Activated naive CD8-positive, alpha-beta T cell treated with anti-CD3 and anti-CD28 coated beads, Interleukin-2, amount 10 ng/mL, durations not matched to agents 7 days and 5 days (primary cell): ENCODE measurements around the gene CHSY1. TPM values are rescaled to one million over a fixed set of nuclear protein-coding genes. Genes with fewer than 3 reads are reported as not detected.
"Not testable (repeated sequence)": the region's sequence is repeated elsewhere in the genome, so short reads cannot be mapped to it uniquely, and the experiment has no call there.

ENCODE experiments used
- ATAC-seq: fragments of 150-1000 bp; cut with Tn5 transposase; one replicate; pipeline ENCODE4 v1.10.0; 2021; ENCODE audit warnings: low read depth, moderate library complexity
- POLR2A ChIA-PET: fragments of 350-600 bp; sonication (Branson Sonifier 250); formaldehyde crosslinking; loops from one replicate; lab custom pipeline; 2021; ENCODE audit warnings: antibody characterized with exemption; lab: Charles Lee
- DNase-seq: peaks from one replicate; pipeline ENCODE4 v3.0.0; 2021
- H3K27ac Mint-ChIP-seq: one replicate; pipeline ENCODE4 v1.8.0; 2022; ENCODE audit warnings: mild to moderate bottlenecking, mixed read lengths
- H3K27me3 Mint-ChIP-seq: one replicate; pipeline ENCODE4 v1.8.0; 2022; ENCODE audit warnings: mild to moderate bottlenecking, moderate library complexity, mixed read lengths
- H3K36me3 Mint-ChIP-seq: one replicate; pipeline ENCODE4 v1.8.0; 2021; ENCODE audit warnings: mild to moderate bottlenecking, mixed read lengths
- H3K4me1 Mint-ChIP-seq: one replicate; pipeline ENCODE4 v1.8.0; 2021; ENCODE audit warnings: mixed read lengths
- H3K4me3 Mint-ChIP-seq: one replicate; pipeline ENCODE4 v1.8.0; 2022; ENCODE audit warnings: mild to moderate bottlenecking, moderate library complexity, mixed read lengths
- H3K9me3 Mint-ChIP-seq: one replicate; pipeline ENCODE4 v1.8.0; 2021; ENCODE audit warnings: mixed read lengths
- total RNA-seq, 2 experiments: library from RNA; stranded (reverse); gene quantifications; one replicate each; pipeline ENCODE4 v1.2.3, GENCODE V29; 2021

Gene CHSY1
- 10 to 100 TPM; 37.0 to 37.8 TPM for total RNA-seq

GRCh38 chr15:101251830-101252820 is at the start of gene CHSY1:
Gene CHSY1 (minus strand): TSS chr15:101252048. CDS start chr15:101251456, 592 bp downstream.
- H3K4me1 Mint-ChIP-seq, result peaks cover 54% of the 10 kb centered on the region
- H3K4me3 Mint-ChIP-seq, result peak within 1 kb of the TSS; percentile 98
- POLR2A ChIA-PET, result interaction anchor here (0.6 to 2.4 kb wide), 25 partner anchors 10 to 910 kb away, joined by 3 to 22 read pairs (median 5); partner anchors contain the start of gene SNRPA1
- peak within 1 kb of the TSS; percentile 96 for H3K27ac Mint-ChIP-seq
- ATAC-seq (peak; percentile 83), DNase-seq (peak; percentile 95)
- H3K36me3 Mint-ChIP-seq, result peaks cover 21% of the 10 kb centered on the region
- H3K9me3 Mint-ChIP-seq, result no peaks in the 10 kb centered on the region
- no peaks in the 10 kb centered on the region for H3K27me3 Mint-ChIP-seq

- Mint-ChIP-seq H3K27me3 (no peaks in the 10 kb centered on the region), H3K36me3 (peaks cover 13% of the 10 kb centered on the region)
These were observed 44.9 kb upstream of the CHSY1 start for GRCh38 chr15:101296418-101297405.

DNA sequence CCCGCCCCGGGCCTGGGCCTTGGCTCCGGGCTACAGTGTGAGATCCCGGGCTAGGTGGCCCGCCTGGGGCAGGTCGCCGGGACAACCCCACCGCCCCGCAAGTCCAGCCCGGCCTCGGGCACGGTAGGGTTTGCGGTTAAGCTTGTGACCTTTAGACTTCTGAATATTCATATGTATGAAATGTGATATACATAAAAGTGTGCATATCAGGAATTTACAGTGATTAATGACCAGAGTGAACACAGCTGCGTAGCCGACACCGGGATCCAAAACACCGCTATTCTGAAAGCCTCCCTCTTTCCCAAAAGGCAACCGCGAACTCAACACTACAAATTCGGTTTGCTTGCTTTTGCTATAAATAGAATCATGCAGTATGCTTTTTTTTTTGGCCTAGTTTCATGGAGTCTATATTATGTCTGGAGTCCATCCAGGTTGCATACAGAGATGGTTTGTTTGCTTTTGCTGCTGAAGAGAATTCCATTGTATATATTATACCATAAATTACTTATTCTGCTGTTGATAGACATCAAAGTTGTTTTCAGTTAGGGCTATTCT is 43.8 kb upstream of the CHSY1 start:
- peaks cover 13% of the 10 kb centered on the region for H3K36me3 Mint-ChIP-seq
- peak overlapping the region; percentile 91 for H3K4me3 Mint-ChIP-seq
- peaks cover 36% of the 10 kb centered on the region for H3K4me1 Mint-ChIP-seq
- peak overlapping the region; percentile 81 for H3K27ac Mint-ChIP-seq
- no peaks in the 10 kb centered on the region for H3K27me3 Mint-ChIP-seq
- DNase-seq, result no peak
- no peaks in the 10 kb centered on the region for H3K9me3 Mint-ChIP-seq
- no peak for ATAC-seq
- POLR2A ChIA-PET, result interaction anchor here (1.0 to 4.1 kb wide), 18 partner anchors 9 to 693 kb away, joined by 3 to 29 read pairs (median 6); partner anchors contain the start of genes ASB7, CHSY1, LINS1 and TARS3

More at GRCh38 chr15:101296418-101297405, 44.9 kb upstream of the CHSY1 start:
- ATAC-seq (no peak), DNase-seq (no peak)
- peaks cover 31% of the 10 kb centered on the region for H3K4me1 Mint-ChIP-seq
- peak overlapping the region; percentile 81 for H3K27ac Mint-ChIP-seq
- no peaks in the 10 kb centered on the region for H3K9me3 Mint-ChIP-seq
- POLR2A ChIA-PET, result interaction anchor here (0.6 to 4.1 kb wide), 3 partner anchors 24 to 350 kb away, joined by 3 to 29 read pairs (median 4); no protein-coding TSS in a partner anchor
- peak overlapping the region; percentile 91 for H3K4me3 Mint-ChIP-seq

GRCh38 chr15:101294731-101295606 is 43.1 kb upstream of the CHSY1 start, which contains the start of gene SNRPA1:
Gene SNRPA1 (minus strand): TSS chr15:101295248. CDS start chr15:101295178, 70 bp downstream.
- Mint-ChIP-seq H3K36me3 (peaks cover 15% of the 10 kb centered on the region), H3K4me1 (peaks cover 40% of the 10 kb centered on the region), H3K27me3 (no peaks in the 10 kb centered on the region), H3K27ac (peak within 1 kb of the TSS; percentile 89), H3K4me3 (peak within 1 kb of the TSS; percentile 91), H3K9me3 (no peaks in the 10 kb centered on the region)
- POLR2A ChIA-PET, result interaction anchor here (0.6 to 4.1 kb wide), 25 partner anchors 8 to 693 kb away, joined by 3 to 29 read pairs (median 5); partner anchors contain the start of genes ASB7, CHSY1, LINS1 and TARS3
- peak; percentile 84 for ATAC-seq
- DNase-seq, result peak; percentile 98

DNA sequence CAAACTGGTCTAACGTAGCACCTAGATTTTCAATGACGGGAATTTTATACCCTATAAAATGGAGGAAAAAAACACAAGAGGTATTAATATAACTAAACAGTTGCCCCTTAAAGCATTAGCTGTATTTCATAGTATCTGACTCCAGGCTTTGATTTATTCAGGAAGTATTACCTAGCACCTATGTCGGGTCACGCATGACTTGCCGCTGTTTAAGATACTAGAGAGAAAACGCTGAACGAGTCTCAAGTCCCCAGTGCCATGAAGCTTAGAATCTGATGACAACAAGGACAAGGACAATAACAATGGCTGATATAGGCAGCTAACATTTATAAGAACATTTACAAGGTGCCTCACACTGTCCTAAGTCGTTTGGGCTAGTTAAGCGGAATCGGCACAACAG is 41.3 kb upstream of the CHSY1 start:
- Mint-ChIP-seq H3K27ac (peak overlapping the region; percentile 89), H3K9me3 (no peaks in the 10 kb centered on the region), H3K27me3 (no peaks in the 10 kb centered on the region), H3K4me1 (peaks cover 44% of the 10 kb centered on the region), H3K4me3 (peak overlapping the region; percentile 91), H3K36me3 (peaks cover 22% of the 10 kb centered on the region)
- POLR2A ChIA-PET, result interaction anchor here (4.1 kb wide), 1 partner anchor 27 kb away, joined by 29 read pairs; no protein-coding TSS in a partner anchor
- DNase-seq, result no peak
- ATAC-seq, result no peak

GRCh38 chr15:101288905-101289513 is 37.2 kb upstream of the CHSY1 start:
- no peaks in the 10 kb centered on the region for H3K27me3 Mint-ChIP-seq

DNA sequence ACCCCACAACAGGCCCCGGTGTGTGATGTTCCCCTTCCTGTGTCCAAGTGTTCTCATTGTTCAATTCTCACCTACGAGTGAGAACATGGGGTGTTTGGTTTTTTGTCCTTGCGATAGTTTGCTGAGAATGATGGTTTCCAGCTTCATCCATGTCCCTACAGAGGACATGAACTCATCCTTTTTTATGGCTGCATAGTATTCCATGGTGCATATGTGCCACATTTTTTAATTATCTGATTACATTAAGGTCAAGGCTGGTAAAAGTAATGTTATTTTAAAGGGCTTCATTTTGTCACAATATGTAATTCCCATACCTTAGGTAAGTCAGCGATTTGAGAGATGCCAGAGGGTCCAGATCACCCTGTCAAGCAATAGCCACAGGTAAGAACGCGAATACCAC is 35.5 kb upstream of the CHSY1 start:
- H3K27ac Mint-ChIP-seq, H3K4me3 Mint-ChIP-seq, ATAC-seq, H3K27me3 Mint-ChIP-seq, DNase-seq, POLR2A ChIA-PET, H3K9me3 Mint-ChIP-seq: not testable (repeated sequence)
- peaks cover 45% of the 10 kb centered on the region for H3K36me3 Mint-ChIP-seq
- H3K4me1 Mint-ChIP-seq, result peaks cover 29% of the 10 kb centered on the region

More at GRCh38 chr15:101288905-101289513, 37.2 kb upstream of the CHSY1 start:
- Mint-ChIP-seq H3K4me1 (peaks cover 41% of the 10 kb centered on the region), H3K36me3 (peaks cover 46% of the 10 kb centered on the region), H3K9me3 (no peaks in the 10 kb centered on the region), H3K4me3 (no peak overlapping the region), H3K27ac (peak overlapping the region; percentile 16)
- peak; percentile 48 for ATAC-seq
- DNase-seq, result no peak
- POLR2A ChIA-PET, result interaction anchor here (0.8 to 1.1 kb wide), 2 partner anchors 189 to 366 kb away, joined by 3 to 5 read pairs; no protein-coding TSS in a partner anchor

DNA sequence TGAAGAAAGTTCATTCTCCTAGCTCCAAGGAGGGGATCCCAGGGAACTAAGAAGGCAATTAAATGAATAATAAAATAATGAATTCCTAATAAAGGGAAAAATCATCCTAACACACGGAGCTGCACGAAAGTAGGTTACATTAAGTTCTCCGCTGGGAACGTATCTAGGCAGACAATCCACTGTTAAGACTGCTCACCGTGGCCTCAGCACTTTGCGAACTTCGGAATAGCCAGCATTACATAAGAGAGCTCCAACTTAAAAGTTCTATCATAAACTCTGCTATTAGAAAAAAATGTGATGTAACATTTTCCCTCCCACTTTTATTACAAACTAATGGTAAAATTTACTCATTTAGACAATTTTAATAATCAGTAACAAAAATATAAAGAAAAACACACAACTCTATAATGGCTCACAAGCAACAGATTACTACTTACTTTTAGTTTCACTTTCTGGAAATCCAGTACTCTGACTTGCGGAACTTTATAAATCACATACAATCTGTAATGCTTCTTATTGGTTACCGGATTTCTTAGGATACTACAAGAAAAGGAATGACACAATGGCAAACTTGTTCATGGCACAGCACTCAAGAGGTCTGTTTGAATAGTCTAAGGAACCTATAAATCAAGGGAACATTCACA is 34.7 kb upstream of the CHSY1 start:
- H3K4me3 Mint-ChIP-seq, result peak overlapping the region; percentile 45
- peaks cover 43% of the 10 kb centered on the region for H3K36me3 Mint-ChIP-seq
- peaks cover 22% of the 10 kb centered on the region for H3K4me1 Mint-ChIP-seq
- no peaks in the 10 kb centered on the region for H3K27me3 Mint-ChIP-seq
- H3K27ac Mint-ChIP-seq, result no peak overlapping the region
- no peak for DNase-seq
- POLR2A ChIA-PET, result interaction anchor here (2.0 kb wide), 1 partner anchor 8 kb away, joined by 6 read pairs; the partner anchor contains the start of gene SNRPA1
- ATAC-seq, result no peak
- no peaks in the 10 kb centered on the region for H3K9me3 Mint-ChIP-seq

DNA sequence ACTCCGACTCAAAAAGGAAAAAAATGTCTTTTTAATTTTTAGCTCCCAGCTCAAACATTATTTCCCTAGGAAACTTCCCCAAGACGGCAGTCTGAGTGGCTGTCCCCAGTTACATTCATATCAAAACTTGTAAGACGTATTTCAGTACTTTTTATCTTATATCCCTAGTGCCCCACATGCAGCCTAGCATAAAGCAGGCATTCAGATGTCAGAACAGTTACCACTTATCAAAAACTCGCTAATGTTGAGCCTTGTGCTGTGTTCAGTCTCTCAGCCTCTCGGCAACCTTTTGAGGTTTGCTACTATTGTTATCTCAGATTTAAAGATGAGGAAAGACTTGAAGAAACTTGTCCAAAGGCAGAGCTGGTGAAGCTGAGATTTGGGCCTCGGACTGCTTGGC is 32.1 kb upstream of the CHSY1 start:
- ATAC-seq, result no peak
- H3K36me3 Mint-ChIP-seq, result peaks cover 45% of the 10 kb centered on the region
- no peaks in the 10 kb centered on the region for H3K27me3 Mint-ChIP-seq
- POLR2A ChIA-PET, result interaction anchor here (1.0 kb wide), 1 partner anchor 11 kb away, joined by 7 read pairs; the partner anchor contains the start of gene SNRPA1
- H3K27ac Mint-ChIP-seq, result no peak overlapping the region
- H3K4me1 Mint-ChIP-seq, result peaks cover 11% of the 10 kb centered on the region
- no peaks in the 10 kb centered on the region for H3K9me3 Mint-ChIP-seq
- H3K4me3 Mint-ChIP-seq, result no peak overlapping the region
- DNase-seq, result no peak

GRCh38 chr15:101280007-101280406 is 28.2 kb upstream of the CHSY1 start:
- peaks cover 23% of the 10 kb centered on the region for H3K36me3 Mint-ChIP-seq
- no peak for DNase-seq
- H3K9me3 Mint-ChIP-seq, result no peaks in the 10 kb centered on the region
- POLR2A ChIA-PET, result no interaction called here
- ATAC-seq, result no peak
- no peaks in the 10 kb centered on the region for H3K27me3 Mint-ChIP-seq
- peaks cover 18% of the 10 kb centered on the region for H3K4me1 Mint-ChIP-seq
- H3K27ac Mint-ChIP-seq, result no peak overlapping the region
- H3K4me3 Mint-ChIP-seq, result no peak overlapping the region
